HCT116 (cell line): Measurements from ENCODE around the gene YWHAH. TPM values are rescaled to one million over a fixed set of nuclear protein-coding genes. Genes with fewer than 3 reads are reported as not detected.

Experiments used
- ATAC-seq: fragments of 200-7000 bp; cut with Tn5 transposase; 2 replicates; pipeline ENCODE4 v1.9.1; 2020; ENCODE audit warnings: mild to moderate bottlenecking, moderate library complexity
- BruUV-seq: library from RNA; stranded (reverse); fragments of 400-500 nt; replicated peaks from 2 replicates; lab custom pipeline; 2021; lab: Mats Ljungman, UMichigan
- CTCF ChIA-PET: fragments of 300-600 bp; sonication (Branson Sonifier 250); formaldehyde crosslinking; loops from one replicate; lab custom pipeline; 2021; ENCODE audit warnings: antibody characterized with exemption; lab: Charles Lee
- POLR2A ChIA-PET: fragments of 300-600, 350-600 bp; sonication (Branson Sonifier 250); formaldehyde crosslinking; loops from one replicate; lab custom pipeline; 2021; ENCODE audit warnings: antibody characterized with exemption; lab: Charles Lee
- RAD21 ChIA-PET, 2 experiments: fragments of 300-600 bp; sonication (Branson Sonifier 250); formaldehyde crosslinking; loops; one replicate each; lab custom pipeline; 2023; ENCODE audit warnings: low total read pairs in 2 of 2; ENCODE audit not compliant: uncharacterized antibody in 2 of 2, unreplicated experiment in 2 of 2, low non-redundant PET in 1 of 2; lab: Charles Lee
- DNase-seq: peaks from one replicate; pipeline ENCODE4 v3.0.0-alpha.2; 2010; ENCODE audit warnings: low read depth, low spot score
- H2AFZ ChIP-seq: fragments of 200-600 bp; shearing (Covaris generic), sonication (generic); 2 replicates; pipeline ENCODE4 v1.6.1; 2017; ENCODE audit warnings: low read depth, mixed run types, mixed read lengths, antibody characterized with exemption, low read length; ENCODE audit not compliant: poor library complexity, severe bottlenecking
- H3K27ac ChIP-seq: 2 replicates; pipeline ENCODE4 v1.5.1; 2012; ENCODE audit warnings: low read depth, low read length
- H3K27me3 ChIP-seq: fragments of 200-600 bp; sonication (generic); 2 replicates; pipeline ENCODE4 v1.6.1; 2016; ENCODE audit warnings: mixed run types, low read length, mixed read lengths; ENCODE audit not compliant: insufficient read depth
- H3K36me3 ChIP-seq, 2 experiments: fragments of 200-500 bp in 1 of 2; fragments of 200-600 bp in 1 of 2; sonication (Bioruptor generic) in 1 of 2; sonication (generic) in 1 of 2; 2 replicates each; pipeline versions ENCODE4 v1.5.1 to v1.6.1; 2014 to 2016; ENCODE audit warnings: low read length in 2 of 2, inconsistent platforms in 1 of 2, mixed read lengths in 1 of 2, mixed run types in 1 of 2; ENCODE audit not compliant: insufficient read depth in 2 of 2, control insufficient read depth in 1 of 2
- H3K4me1 ChIP-seq, 2 experiments: fragments of 200-600 bp in 1 of 2; sonication (generic) in 1 of 2; 2 replicates each; pipeline versions ENCODE4 v1.5.1 to v1.6.1; 2012 to 2017; ENCODE audit warnings: low read length in 2 of 2, inconsistent platforms in 1 of 2, mild to moderate bottlenecking in 1 of 2, mixed read lengths in 1 of 2, mixed run types in 1 of 2, moderate library complexity in 1 of 2; ENCODE audit not compliant: insufficient read depth in 2 of 2, control insufficient read depth in 1 of 2
- H3K4me2 ChIP-seq: fragments of 200-600 bp; sonication (generic); 2 replicates; pipeline ENCODE4 v1.6.1; 2017; ENCODE audit warnings: mixed run types, low read length, mixed read lengths
- H3K4me3 ChIP-seq, 2 experiments: fragments of 200-600 bp in 1 of 2; sonication (generic) in 1 of 2; replicated peaks in 1 of 2; 2 replicates each; pipeline ENCODE4 v1.5.1; 2011 to 2016; ENCODE audit warnings: low read length in 2 of 2, control low read depth in 1 of 2, low read depth in 1 of 2, mild to moderate bottlenecking in 1 of 2, mixed read lengths in 1 of 2, mixed run types in 1 of 2
- H3K79me2 ChIP-seq: fragments of 200-600 bp; sonication (generic); 2 replicates; pipeline ENCODE4 v1.6.1; 2017; ENCODE audit warnings: mild to moderate bottlenecking, mixed run types, low read length, moderate library complexity, mixed read lengths; ENCODE audit not compliant: insufficient read depth
- H3K9ac ChIP-seq: fragments of 200-600 bp; sonication (generic); 2 replicates; pipeline ENCODE4 v1.6.1; 2016; ENCODE audit warnings: low read length, mixed read lengths
- H3K9me2 ChIP-seq: fragments of 200-600 bp; sonication (generic), shearing (Covaris generic); 2 replicates; pipeline ENCODE4 v1.6.1; 2017; ENCODE audit warnings: mixed run types, mild to moderate bottlenecking, moderate library complexity; ENCODE audit not compliant: insufficient read depth
- H3K9me3 ChIP-seq, 2 experiments: fragments of 200-500 bp in 1 of 2; fragments of 200-600 bp in 1 of 2; sonication (Bioruptor generic) in 1 of 2; sonication (generic) in 1 of 2; 2 replicates each; pipeline ENCODE4 v1.6.1; 2014 to 2017; ENCODE audit warnings: low read length in 2 of 2, mixed read lengths in 2 of 2, inconsistent platforms in 1 of 2, low read depth in 1 of 2, mild to moderate bottlenecking in 1 of 2, mixed run types in 1 of 2, moderate library complexity in 1 of 2; ENCODE audit not compliant: control insufficient read depth in 1 of 2, insufficient read depth in 1 of 2
- H4K20me1 ChIP-seq: fragments of 200-600 bp; sonication (generic), shearing (Covaris generic); 2 replicates; pipeline ENCODE4 v1.6.1; 2017; ENCODE audit warnings: mixed run types, mild to moderate bottlenecking, moderate library complexity; ENCODE audit not compliant: insufficient read depth
- CBX3 ChIP-seq: IDR thresholded peaks from 2 replicates; pipeline ENCODE4 v1.6.1; 2012; ENCODE audit warnings: low read depth
- CEBPB ChIP-seq: IDR thresholded peaks from 2 replicates; pipeline ENCODE4 v1.6.1; 2012; ENCODE audit warnings: low read depth
- MAX ChIP-seq: IDR thresholded peaks from 2 replicates; pipeline ENCODE4 v1.6.1; 2012
- POLR2AphosphoS5 ChIP-seq: IDR thresholded peaks from 2 replicates; pipeline ENCODE4 v1.6.1; 2011; ENCODE audit warnings: mild to moderate bottlenecking, low read depth, low read length, moderate library complexity
- RAD21 ChIP-seq: IDR thresholded peaks from 2 replicates; pipeline ENCODE4 v1.6.1; 2012; ENCODE audit warnings: low read depth, mild to moderate bottlenecking
- REST ChIP-seq: IDR thresholded peaks from 2 replicates; pipeline ENCODE4 v1.6.1; 2012; ENCODE audit warnings: low read depth
- SIN3A ChIP-seq: IDR thresholded peaks from 2 replicates; pipeline ENCODE4 v1.6.1; 2012; ENCODE audit warnings: low read depth
- SP1 ChIP-seq: IDR thresholded peaks from 2 replicates; pipeline ENCODE4 v1.6.1; 2012; ENCODE audit warnings: low read depth
- TCF7L2 ChIP-seq: IDR thresholded peaks from 2 replicates; pipeline ENCODE4 v1.7.0; 2011; ENCODE audit warnings: borderline replicate concordance, inconsistent platforms; ENCODE audit not compliant: insufficient read depth, insufficient read length; ENCODE audit errors: extremely low read depth
- YY1 ChIP-seq: IDR thresholded peaks from 2 replicates; pipeline ENCODE4 v1.6.1; 2011; ENCODE audit warnings: low read length, low read depth, moderate library complexity, mild to moderate bottlenecking; ENCODE audit not compliant: insufficient replicate concordance; ENCODE audit errors: extremely low read depth
- ZBTB33 ChIP-seq: IDR thresholded peaks from 2 replicates; pipeline ENCODE4 v1.6.1; 2011; ENCODE audit warnings: mild to moderate bottlenecking, low read length, moderate library complexity; ENCODE audit not compliant: insufficient replicate concordance; ENCODE audit errors: extremely low read depth
- ZNF274 ChIP-seq: fragments of 200-500 bp; sonication (Bioruptor generic); IDR thresholded peaks from 2 replicates; pipeline ENCODE4 v1.6.1; 2014; ENCODE audit warnings: mild to moderate bottlenecking, low read depth, low read length, inconsistent platforms
- intact Hi-C: fragments of 100-400 bp; cut with micrococcal nuclease; formaldehyde crosslinking; loops from 2 replicates; pipeline ENCODE4 v1.10.0; 2022
- total RNA-seq: library from RNA; stranded (reverse); gene quantifications from one replicate; pipeline ENCODE4 v1.2.1, GENCODE V29; 2021; ENCODE audit not compliant: unreplicated experiment

YWHAH gene
- total RNA-seq, 1 experiment from 2014 or later, result 140 TPM

- TF ChIP-seq ZBTB33 (no peak), MAX (no peak), SP1 (peak; percentile 29; the same call in 1 of the 2 replicates)
Measured at GRCh38 chr22:31970490-31971444, 26.4 kb downstream of the YWHAH start (continued).

- no TSS peak for BruUV-seq
- no peak for DNase-seq
- Histone ChIP-seq H3K36me3 (no peaks in the 10 kb centered on the region), H3K4me1 (peaks cover 2 to 19% of the 10 kb centered on the region in 2 experiments; a peak in 3 of 4 replicates), H3K9me3 (no peaks in the 10 kb centered on the region), H3K27me3 (no peaks in the 10 kb centered on the region), H2AFZ (no peak overlapping the region), H4K20me1 (no peaks in the 10 kb centered on the region), H3K4me3 (no peak overlapping the region), H3K9ac (no peak overlapping the region), H3K27ac (no peak overlapping the region), H3K4me2 (no peak overlapping the region), H3K9me2 (no peaks in the 10 kb centered on the region), H3K79me2 (no peaks in the 10 kb centered on the region)
- ChIA-PET RAD21 (no interaction called here), CTCF (interaction anchor here (4.0 kb wide), 1 partner anchor 309 kb away, joined by 143 read pairs; the partner anchor contains the start of gene PISD), POLR2A (no interaction called here)
- no peak for ATAC-seq
- TF ChIP-seq SIN3A (no peak), CBX3 (no peak), CEBPB (no peak), RAD21 (no peak), REST (no peak), POLR2AphosphoS5 (no peak), YY1 (no peak), ZNF274 (no peak), SP1 (no peak), ZBTB33 (no peak), MAX (no peak), TCF7L2 (no peak)
- intact Hi-C loops, result no loop called here
Measured at GRCh38 chr22:31972180-31972579, 27.8 kb downstream of the YWHAH start.
